SJCRH30 (cell line): ENCODE measurements around the gene PIP4P1. TPM values are rescaled to one million over a fixed set of nuclear protein-coding genes. Genes with fewer than 3 reads are reported as not detected.
"Not testable (repeated sequence)": the region's sequence is repeated elsewhere in the genome, so short reads cannot be mapped to it uniquely, and the experiment has no call there.

ENCODE experiments used
- DNase-seq, 2 experiments: peaks; one replicate each; pipeline ENCODE4 v3.0.0-alpha.2; 2015 to 2020
- H3K27ac ChIP-seq: fragments of 250-450 bp; sonication (Bioruptor Pico); 2 replicates; pipeline ENCODE4 v1.5.1; 2020; ENCODE audit warnings: mild to moderate bottlenecking, moderate library complexity
- H3K27me3 ChIP-seq: fragments of 250-450 bp; sonication (Bioruptor Pico); 2 replicates; pipeline ENCODE4 v1.5.1; 2020; ENCODE audit warnings: mild to moderate bottlenecking, moderate library complexity
- H3K36me3 ChIP-seq: fragments of 250-450 bp; sonication (Bioruptor Pico); 2 replicates; pipeline ENCODE4 v1.5.1; 2020; ENCODE audit warnings: mild to moderate bottlenecking, moderate library complexity
- H3K4me1 ChIP-seq: fragments of 250-450 bp; sonication (Bioruptor Pico); 2 replicates; pipeline ENCODE4 v1.5.1; 2020; ENCODE audit warnings: mild to moderate bottlenecking, moderate library complexity
- H3K4me3 ChIP-seq: fragments of 250-450 bp; sonication (Bioruptor Pico); 2 replicates; pipeline ENCODE4 v1.5.1; 2020; ENCODE audit warnings: mild to moderate bottlenecking, moderate library complexity
- H3K9me3 ChIP-seq: fragments of 250-450 bp; sonication (Bioruptor Pico); replicated peaks from 2 replicates; pipeline ENCODE4 v1.5.1; 2020; ENCODE audit warnings: mild to moderate bottlenecking, moderate library complexity
- total RNA-seq: library from RNA; depleted of rRNA; stranded (reverse); fragments of >200 nt; shearing (Covaris generic); gene quantifications from 2 replicates; pipeline ENCODE4 v1.2.3, GENCODE V29; 2014

Gene PIP4P1
- total RNA-seq, 1 experiment from 2014 or later, result 25.0 TPM

DNA sequence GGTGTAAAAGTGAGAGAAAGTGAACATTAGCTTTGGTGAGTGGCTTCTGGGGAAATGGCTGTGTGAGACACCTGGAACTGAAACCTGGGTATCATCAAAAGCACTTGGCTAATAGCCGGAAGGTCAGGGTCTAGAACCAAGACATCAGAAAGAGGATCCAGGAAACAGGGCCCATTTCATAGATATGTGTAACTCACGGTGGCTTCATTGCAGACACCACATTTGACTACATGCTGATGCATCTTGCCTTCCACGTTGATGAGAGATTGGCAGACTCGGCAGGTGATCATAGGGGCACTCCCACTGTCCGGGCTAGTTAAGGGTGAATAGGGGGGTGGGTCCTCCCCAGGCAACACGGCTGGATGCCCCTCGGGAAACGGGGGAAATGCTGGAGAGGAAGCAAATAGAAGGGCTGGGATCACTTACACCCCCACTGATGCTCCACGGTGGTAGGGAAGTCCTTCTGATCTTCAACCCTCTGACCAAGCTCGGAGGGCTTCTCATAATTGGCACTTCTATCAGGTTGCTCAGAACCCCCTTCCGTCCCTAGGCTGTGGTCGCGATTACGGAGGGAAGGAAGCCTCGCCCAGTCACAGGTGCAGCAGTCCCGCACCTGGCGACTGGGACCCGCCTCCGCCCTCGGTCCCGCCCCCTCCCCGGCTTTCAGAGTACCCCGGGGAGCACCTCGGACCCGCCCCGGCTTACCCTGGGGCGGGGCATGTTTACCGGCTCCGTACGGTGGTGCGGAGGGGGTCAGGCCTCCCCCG is 593 bp downstream of the PIP4P1 start:
- Histone ChIP-seq H3K36me3 (peaks cover 20% of the 10 kb centered on the region), H3K4me1 (0 out of 2 replicates have a peak, but pooled peaks cover 2% of the 10 kb centered on the region), H3K4me3 (peak overlapping the region; percentile 72), H3K27me3 (no peaks in the 10 kb centered on the region), H3K27ac (peak overlapping the region; percentile 39; the same call in 1 of the 2 replicates), H3K9me3 (no peaks in the 10 kb centered on the region)
- no peak for DNase-seq

DNA sequence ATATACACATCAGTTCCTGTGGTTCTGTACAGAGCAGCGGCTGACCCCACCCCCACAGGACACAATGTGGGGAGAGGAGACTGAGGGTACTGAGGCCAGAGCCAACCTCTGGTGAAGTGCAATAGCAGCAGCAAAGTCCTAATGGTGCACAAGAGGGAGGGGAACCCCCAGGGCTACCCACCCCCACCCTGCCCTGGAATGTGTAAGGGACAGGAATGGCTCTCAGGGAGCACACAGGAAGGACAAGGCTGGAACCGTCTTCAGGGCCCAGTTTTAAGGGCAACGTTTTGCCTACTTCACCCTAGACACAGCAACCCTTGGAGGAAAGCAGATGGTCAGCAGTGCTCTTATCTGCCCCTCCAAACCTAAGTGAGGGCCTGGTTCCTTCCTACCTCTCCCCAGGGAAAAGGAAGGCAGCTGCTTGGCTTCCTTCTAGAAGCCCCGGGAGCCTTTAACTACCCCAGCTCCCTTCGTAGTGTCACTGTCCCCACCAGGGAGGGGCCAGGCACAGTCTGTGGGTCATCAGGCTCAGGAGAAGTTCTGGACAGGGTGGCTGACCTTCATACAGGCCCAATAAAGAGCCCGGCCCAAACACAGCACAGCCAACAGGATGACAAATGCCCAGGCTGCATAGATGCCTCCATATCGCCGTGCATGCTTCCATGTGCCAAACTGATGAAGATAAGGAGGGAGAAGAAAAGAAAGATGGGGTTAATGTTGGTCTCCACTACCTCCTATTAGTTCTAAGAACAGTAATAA is 3.0 kb downstream of the PIP4P1 start:
- H3K36me3 ChIP-seq, result peaks cover 20% of the 10 kb centered on the region
- H3K4me3 ChIP-seq, result no peak overlapping the region
- no peaks in the 10 kb centered on the region for H3K27me3 ChIP-seq
- DNase-seq, result no peak
- no peaks in the 10 kb centered on the region for H3K9me3 ChIP-seq
- 0 out of 2 replicates have a peak, but pooled peaks cover 2% of the 10 kb centered on the region for H3K4me1 ChIP-seq
- no peak overlapping the region for H3K27ac ChIP-seq

DNA sequence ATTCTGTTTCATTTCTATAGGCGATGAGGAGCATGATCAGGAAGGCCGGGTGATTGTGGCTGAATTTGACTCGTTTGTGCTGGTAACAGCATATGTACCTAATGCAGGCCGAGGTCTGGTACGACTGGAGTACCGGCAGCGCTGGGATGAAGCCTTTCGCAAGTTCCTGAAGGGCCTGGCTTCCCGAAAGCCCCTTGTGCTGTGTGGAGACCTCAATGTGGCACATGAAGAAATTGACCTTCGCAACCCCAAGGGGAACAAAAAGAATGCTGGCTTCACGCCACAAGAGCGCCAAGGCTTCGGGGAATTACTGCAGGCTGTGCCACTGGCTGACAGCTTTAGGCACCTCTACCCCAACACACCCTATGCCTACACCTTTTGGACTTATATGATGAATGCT is 4.3 kb downstream of the PIP4P1 start:
- H3K9me3 ChIP-seq, result no peaks in the 10 kb centered on the region
- H3K4me3 ChIP-seq, result no peak overlapping the region
- no peaks in the 10 kb centered on the region for H3K27me3 ChIP-seq
- no peak overlapping the region for H3K27ac ChIP-seq
- no peaks in the 10 kb centered on the region for H3K4me1 ChIP-seq
- DNase-seq, result no peak
- peaks cover 20% of the 10 kb centered on the region for H3K36me3 ChIP-seq

DNA sequence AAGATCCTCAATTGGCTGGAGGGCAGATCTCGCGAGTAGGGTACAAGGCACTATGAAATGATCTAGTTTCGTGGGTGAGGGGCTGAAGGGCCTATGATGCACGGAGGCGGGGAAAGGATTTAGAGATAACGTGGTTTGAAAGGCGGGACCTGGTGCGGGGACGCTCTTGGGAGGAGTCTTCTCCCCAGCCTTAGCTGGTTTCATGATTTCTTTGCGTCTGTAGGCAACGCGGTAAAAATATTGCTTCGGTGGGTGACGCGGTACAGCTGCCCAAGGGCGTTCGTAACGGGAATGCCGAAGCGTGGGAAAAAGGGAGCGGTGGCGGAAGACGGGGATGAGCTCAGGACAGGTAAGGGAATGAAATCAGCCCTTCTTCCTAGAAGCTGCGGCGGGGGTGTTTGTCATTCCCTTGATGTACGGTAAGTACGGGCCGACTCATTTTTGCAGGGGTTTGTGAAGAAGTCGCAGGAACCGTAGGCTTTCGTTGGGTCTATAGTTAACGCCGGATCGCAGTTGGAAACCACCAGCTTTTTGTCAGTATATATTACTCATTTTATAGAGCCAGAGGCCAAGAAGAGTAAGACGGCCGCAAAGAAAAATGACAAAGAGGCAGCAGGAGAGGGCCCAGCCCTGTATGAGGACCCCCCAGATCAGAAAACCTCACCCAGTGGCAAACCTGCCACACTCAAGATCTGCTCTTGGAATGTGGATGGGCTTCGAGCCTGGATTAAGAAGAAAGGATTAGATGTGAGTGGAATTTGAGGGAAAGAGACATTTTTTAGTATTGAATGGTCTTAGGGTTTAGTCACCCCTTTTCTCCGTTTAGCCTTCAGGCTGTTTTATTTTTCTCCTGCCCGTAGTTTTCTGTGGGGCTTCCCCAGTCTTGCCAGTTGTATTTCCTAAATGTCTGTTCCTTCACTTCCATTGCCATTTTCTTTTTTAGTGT is 5.6 kb downstream of the PIP4P1 start:
- Histone ChIP-seq H3K9me3 (no peaks in the 10 kb centered on the region), H3K4me3 (peak overlapping the region; percentile 80), H3K27me3 (no peaks in the 10 kb centered on the region), H3K4me1 (no peaks in the 10 kb centered on the region), H3K27ac (peak overlapping the region; percentile 98), H3K36me3 (peaks cover 22% of the 10 kb centered on the region)
- no peak for DNase-seq

DNA sequence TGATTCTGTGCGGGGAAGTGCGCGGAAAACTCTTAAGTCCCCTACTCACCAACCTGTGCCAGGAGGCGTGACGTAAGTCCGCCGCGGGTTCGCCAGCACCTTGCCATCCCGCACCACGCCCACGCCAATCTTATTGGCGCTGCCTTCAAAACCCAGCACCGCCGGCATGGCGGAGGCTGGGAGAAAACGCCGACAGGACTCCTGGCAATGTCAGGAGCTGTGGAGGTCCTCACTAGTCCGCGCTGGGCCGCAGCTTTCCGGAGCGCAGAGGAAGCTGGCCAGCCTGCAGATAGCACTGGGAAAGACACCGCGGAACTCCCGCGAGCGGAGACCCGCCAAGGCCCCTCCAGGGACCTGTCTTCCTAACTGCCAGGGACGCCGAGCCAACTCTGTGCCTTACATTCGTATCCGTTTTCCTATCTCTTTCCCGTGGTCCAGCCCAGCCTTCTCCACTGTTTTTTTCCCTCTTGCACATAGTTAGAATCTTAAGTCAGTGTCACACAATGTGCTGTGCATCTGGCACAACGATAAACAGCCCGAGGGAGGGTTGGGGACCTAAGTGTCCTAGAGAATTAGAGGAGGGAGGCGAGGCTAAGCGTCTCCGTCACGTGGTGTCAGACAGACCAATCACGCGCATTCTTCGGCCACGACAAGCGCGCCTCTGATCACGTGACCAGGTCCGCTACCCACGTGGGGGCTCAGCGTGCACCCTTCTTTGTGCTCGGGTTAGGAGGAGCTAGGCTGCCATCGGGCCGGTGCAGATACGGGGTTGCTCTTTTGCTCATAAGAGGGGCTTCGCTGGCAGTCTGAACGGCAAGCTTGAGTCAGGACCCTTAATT is 6.5 kb downstream of the PIP4P1 start, which contains the start of the genes APEX1 and OSGEP:
Gene APEX1, plus strand, starts transcription at position 711 of the 839 bp plus-strand sequence. CDS start 420 bp downstream, outside the sequence.
Gene OSGEP, minus strand, starts transcription at position 297 of the 839 bp plus-strand sequence. Its CDS starts 129 bp downstream, at position 168.
- no peaks in the 10 kb centered on the region for H3K9me3 ChIP-seq
- peak within 1 kb of the TSS; percentile 80 for H3K4me3 ChIP-seq
- H3K36me3 ChIP-seq, result peaks cover 25% of the 10 kb centered on the region

DNA sequence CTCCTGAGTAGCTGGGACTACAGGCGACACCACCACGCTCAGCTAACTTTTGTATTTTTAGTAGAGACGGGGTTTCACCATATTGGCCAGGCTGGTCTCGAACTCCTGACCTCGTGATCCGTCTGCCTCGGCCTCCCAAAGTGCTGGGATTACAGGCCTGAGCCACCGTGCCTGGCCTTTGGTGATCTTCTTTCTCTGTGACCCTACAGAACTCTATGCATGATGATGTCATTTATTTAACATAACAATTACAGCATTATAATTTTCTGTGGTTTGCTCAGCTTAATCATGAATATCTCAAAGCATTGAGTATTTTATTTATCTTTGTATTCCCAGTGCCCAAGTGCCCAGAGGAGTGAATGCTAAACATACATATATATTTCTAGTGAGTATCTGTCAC is 8.4 kb downstream of the PIP4P1 start:
- not testable (repeated sequence) for H3K4me3 ChIP-seq, H3K27me3 ChIP-seq, H3K4me1 ChIP-seq, H3K9me3 ChIP-seq, H3K27ac ChIP-seq, DNase-seq
- H3K36me3 ChIP-seq, result peaks cover 25% of the 10 kb centered on the region

More for the DNA sequence above, 6.5 kb downstream of the PIP4P1 start, which contains the start of the genes APEX1 and OSGEP:
- H3K27ac ChIP-seq, result peak within 1 kb of the TSS; percentile 98
- peak; percentile 98 to 99 for DNase-seq
- H3K27me3 ChIP-seq, result no peaks in the 10 kb centered on the region
- no peaks in the 10 kb centered on the region for H3K4me1 ChIP-seq

DNA sequence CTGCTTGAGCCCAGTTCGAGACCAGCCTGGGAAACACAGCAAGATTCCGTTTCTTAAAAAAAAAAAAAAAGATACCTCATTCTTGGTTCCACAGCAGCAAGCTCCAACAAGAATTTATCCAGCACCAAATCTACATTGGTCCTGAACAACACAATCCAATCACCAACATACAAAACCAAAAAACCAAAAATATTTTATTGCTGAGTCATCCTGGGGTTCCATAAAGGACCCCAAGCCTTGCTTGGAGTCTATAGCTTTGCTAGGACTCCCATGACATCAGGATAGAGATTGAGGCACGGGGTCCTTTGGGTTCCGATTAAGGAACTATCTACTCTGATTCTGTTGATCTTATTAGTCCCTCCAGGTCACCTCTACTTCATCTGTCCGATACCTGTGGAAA is 14.3 kb downstream of the PIP4P1 start:
- Histone ChIP-seq H3K27ac (no peak overlapping the region), H3K36me3 (peaks cover 22% of the 10 kb centered on the region), H3K4me3 (no peak overlapping the region)

DNA sequence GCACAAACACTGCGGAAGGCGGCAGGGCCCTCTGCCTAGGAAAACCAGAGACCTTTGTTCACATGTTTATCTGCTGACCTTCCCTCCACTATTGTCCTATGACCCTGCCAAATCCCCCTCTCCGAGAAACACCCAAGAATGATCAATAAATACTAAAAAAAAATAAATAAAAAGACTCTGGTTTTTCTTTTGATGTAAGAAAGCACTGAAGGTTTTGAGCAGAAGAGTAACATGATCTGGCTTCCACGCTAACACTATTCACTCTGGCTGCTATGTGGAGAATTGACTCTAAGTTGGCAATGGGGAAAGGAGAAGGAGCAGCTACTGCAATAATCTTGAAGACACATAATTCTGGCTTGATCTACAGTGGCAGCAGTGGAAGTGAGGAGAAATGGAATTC is 17.6 kb downstream of the PIP4P1 start:
- H3K36me3 ChIP-seq, result peaks cover 12% of the 10 kb centered on the region
- H3K4me3 ChIP-seq, H3K4me1 ChIP-seq, H3K27me3 ChIP-seq, H3K9me3 ChIP-seq, DNase-seq, H3K27ac ChIP-seq: not testable (repeated sequence)

More for the DNA sequence above, 14.3 kb downstream of the PIP4P1 start:
- no peak for DNase-seq
- H3K4me1 ChIP-seq, result no peaks in the 10 kb centered on the region
- no peaks in the 10 kb centered on the region for H3K27me3 ChIP-seq
- no peaks in the 10 kb centered on the region for H3K9me3 ChIP-seq

DNA sequence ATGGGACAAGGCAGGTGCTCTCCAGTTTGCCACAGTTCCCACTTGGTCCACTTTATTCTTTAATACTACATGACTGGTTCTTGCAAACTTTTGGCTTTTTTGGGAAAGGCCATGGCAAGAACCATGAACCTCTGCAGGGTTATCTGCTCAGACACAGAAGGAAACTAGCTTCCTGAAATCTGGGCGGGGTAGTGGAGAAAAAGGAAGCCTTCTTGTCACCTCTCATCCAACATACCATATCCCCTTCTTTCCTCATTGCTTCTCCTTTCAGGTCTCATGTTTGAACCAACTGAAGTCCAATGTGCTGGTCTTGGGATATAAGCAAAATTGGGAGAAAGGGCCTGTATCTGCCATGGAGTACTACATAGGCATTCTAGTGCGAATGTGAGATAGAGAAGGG is 19.8 kb downstream of the PIP4P1 start:
- no peak overlapping the region for H3K27ac ChIP-seq
- no peaks in the 10 kb centered on the region for H3K4me1 ChIP-seq
- H3K36me3 ChIP-seq, result peaks cover 2% of the 10 kb centered on the region
- no peaks in the 10 kb centered on the region for H3K9me3 ChIP-seq
- no peak for DNase-seq
- H3K4me3 ChIP-seq, result no peak overlapping the region
- H3K27me3 ChIP-seq, result no peaks in the 10 kb centered on the region

DNA sequence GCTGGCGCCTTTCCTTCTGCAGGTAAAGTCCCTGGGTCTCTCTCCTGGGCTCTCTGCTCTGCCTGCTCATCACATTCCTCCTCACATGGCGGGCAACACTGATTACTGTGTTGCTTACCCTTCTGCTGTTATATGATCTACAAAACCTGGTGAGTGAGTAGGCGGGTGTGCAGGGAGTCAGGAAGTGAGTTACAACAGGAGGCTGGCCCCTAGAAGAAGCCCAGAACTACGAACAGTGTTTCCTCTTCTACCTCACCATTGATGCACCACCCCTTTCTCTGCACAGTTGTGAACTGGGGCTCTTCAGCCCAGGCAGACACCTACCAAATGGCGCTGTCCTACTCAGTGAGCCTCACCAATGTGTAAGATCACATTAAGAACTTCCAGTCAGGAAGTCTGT is 20.4 kb downstream of the PIP4P1 start:
- Histone ChIP-seq H3K4me1 (no peaks in the 10 kb centered on the region), H3K36me3 (no peaks in the 10 kb centered on the region), H3K27ac (no peak overlapping the region), H3K4me3 (no peak overlapping the region), H3K27me3 (no peaks in the 10 kb centered on the region), H3K9me3 (no peaks in the 10 kb centered on the region)
- DNase-seq, result no peak

DNA sequence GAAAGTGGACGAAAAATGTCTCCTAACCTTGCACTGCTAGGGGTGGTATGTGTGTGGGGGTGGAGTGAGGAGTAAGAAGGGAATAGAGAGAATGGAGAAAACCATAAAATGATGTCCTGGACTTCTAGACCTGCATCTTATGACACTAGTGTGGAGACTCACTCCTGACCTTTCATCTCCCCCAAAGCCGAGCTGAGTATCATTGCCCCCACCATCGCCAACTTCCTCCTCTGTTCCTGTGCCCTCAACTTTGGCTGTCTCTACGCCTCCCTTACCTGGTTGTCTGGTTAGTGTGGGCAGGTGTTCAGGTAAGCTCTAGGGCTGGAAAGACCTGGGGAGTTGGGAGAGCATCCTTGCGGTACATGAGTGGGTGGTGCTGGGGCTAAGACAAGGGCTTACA is 20.8 kb downstream of the PIP4P1 start:
- Histone ChIP-seq H3K27me3 (no peaks in the 10 kb centered on the region), H3K4me3 (no peak overlapping the region), H3K36me3 (no peaks in the 10 kb centered on the region), H3K9me3 (no peaks in the 10 kb centered on the region), H3K4me1 (no peaks in the 10 kb centered on the region), H3K27ac (no peak overlapping the region)
- DNase-seq, result no peak

DNA sequence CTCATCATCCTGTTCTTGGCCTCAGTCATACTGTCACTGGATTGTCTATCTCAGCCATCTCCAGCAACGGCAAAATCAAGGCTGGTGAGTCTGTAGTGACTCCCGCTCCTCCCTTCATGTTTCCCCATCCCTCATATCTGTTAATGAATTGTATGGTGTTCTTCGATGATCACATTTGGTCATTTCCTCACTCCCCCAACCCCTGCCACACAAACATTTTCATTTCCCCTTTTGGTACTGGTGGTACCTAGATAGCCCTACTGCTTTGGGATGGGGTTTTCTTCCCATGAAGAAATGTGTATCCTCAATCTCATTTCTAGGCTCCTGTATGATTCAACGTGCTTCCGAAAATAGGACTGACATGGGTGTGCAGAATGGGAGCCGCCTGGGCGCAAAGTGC is 22.6 kb downstream of the PIP4P1 start:
- Histone ChIP-seq H3K4me3 (no peak overlapping the region), H3K27ac (no peak overlapping the region), H3K27me3 (no peaks in the 10 kb centered on the region), H3K36me3 (no peaks in the 10 kb centered on the region), H3K9me3 (no peaks in the 10 kb centered on the region), H3K4me1 (no peaks in the 10 kb centered on the region)
- DNase-seq, result no peak

DNA sequence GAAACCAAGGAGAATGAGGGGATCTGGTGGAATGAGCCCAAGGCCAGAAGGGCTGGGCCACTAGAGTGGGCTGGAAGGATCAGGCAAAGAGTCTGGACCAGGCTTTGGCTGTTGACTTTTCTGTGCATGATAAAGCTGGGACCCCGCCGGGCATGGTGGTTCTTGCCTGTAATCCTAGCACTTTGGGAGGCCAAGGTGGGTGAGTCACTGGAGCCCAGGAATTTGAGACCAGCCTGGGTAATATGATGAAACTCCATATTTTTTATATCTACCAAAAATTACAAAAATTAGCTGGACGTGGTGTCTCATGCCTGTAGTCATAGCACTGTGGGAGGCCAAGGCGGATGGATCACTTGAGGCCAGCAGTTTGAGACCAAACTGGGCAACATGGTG is 24.9 kb downstream of the PIP4P1 start:
- no peaks in the 10 kb centered on the region for H3K4me1 ChIP-seq
- no peak overlapping the region for H3K4me3 ChIP-seq
- no peak for DNase-seq
- no peak overlapping the region for H3K27ac ChIP-seq
- H3K36me3 ChIP-seq, result no peaks in the 10 kb centered on the region
- no peaks in the 10 kb centered on the region for H3K27me3 ChIP-seq
- no peaks in the 10 kb centered on the region for H3K9me3 ChIP-seq
